Fibroblast of lung (primary cell): ENCODE results near the gene STARD13. TPM values are rescaled to one million over a fixed set of nuclear protein-coding genes. Genes with fewer than 3 reads are reported as not detected.

Source experiments
- DNase-seq, 2 donors: peaks; one replicate each; pipeline versions ENCODE4 v3.0.0 to v3.0.0-alpha.2; 2010; ENCODE audit warnings: low read depth in 2 of 2
- H2AFZ ChIP-seq: 2 replicates; pipeline ENCODE4 v1.5.1; 2012; ENCODE audit warnings: low read length, control low read depth, inconsistent platforms
- H3K27ac ChIP-seq: 2 replicates; pipeline ENCODE4 v1.5.1; 2011; ENCODE audit warnings: low read length, control low read depth; ENCODE audit not compliant: insufficient read depth
- H3K27me3 ChIP-seq: 2 replicates; pipeline ENCODE4 v1.5.1; 2011; ENCODE audit warnings: mild to moderate bottlenecking, low read length; ENCODE audit not compliant: control insufficient read depth, insufficient read depth
- H3K36me3 ChIP-seq: 2 replicates; pipeline ENCODE4 v1.5.1; 2011; ENCODE audit warnings: low read length; ENCODE audit not compliant: control insufficient read depth, insufficient read depth
- H3K4me1 ChIP-seq: 2 replicates; pipeline ENCODE4 v1.5.1; 2011; ENCODE audit warnings: low read length; ENCODE audit not compliant: control insufficient read depth, insufficient read depth; ENCODE audit errors: extremely low read depth
- H3K4me2 ChIP-seq: 2 replicates; pipeline ENCODE4 v1.5.1; 2011; ENCODE audit warnings: low read length, control low read depth; ENCODE audit not compliant: insufficient read depth; ENCODE audit errors: extremely low read depth
- H3K4me3 ChIP-seq, 4 experiments: fragments of 200-600 bp in 1 of 4; sonication (generic) in 1 of 4; replicated peaks in 1 of 4; 2 replicates each; pipeline ENCODE4 v1.5.1; 2011 to 2016; ENCODE audit warnings: low read length in 4 of 4, low read depth in 3 of 4, mild to moderate bottlenecking in 3 of 4, control low read depth in 2 of 4, inconsistent platforms in 1 of 4, mixed read lengths in 1 of 4; ENCODE audit not compliant: insufficient read depth in 1 of 4; ENCODE audit errors: control extremely low read depth in 1 of 4
- H3K79me2 ChIP-seq: 2 replicates; pipeline ENCODE4 v1.5.1; 2012; ENCODE audit warnings: mild to moderate bottlenecking, low read length, inconsistent platforms; ENCODE audit not compliant: control insufficient read depth, insufficient read depth
- H3K9ac ChIP-seq: 2 replicates; pipeline ENCODE4 v1.5.1; 2011; ENCODE audit warnings: mild to moderate bottlenecking, low read length, control low read depth; ENCODE audit not compliant: insufficient read depth
- H3K9me3 ChIP-seq: 2 replicates; pipeline ENCODE4 v1.5.1; 2012; ENCODE audit warnings: low read depth, low read length; ENCODE audit not compliant: control insufficient read depth, insufficient read depth
- H4K20me1 ChIP-seq: 2 replicates; pipeline ENCODE4 v1.5.1; 2011; ENCODE audit warnings: low read length; ENCODE audit not compliant: control insufficient read depth, insufficient read depth; ENCODE audit errors: extremely low read depth
- CTCF ChIP-seq, 2 donors: IDR thresholded peaks in 1 of 2; conservative IDR thresholded peaks in 1 of 2; 1 replicate in 1 of 2; 2 replicates in 1 of 2; pipeline ENCODE4 v1.5.1; 2011 to 2012; ENCODE audit warnings: low read length in 2 of 2, control low read depth in 1 of 2, inconsistent platforms in 1 of 2, low read depth in 1 of 2, mild to moderate bottlenecking in 1 of 2
- EZH2 ChIP-seq: IDR thresholded peaks from 2 replicates; pipeline ENCODE4 v1.5.1; 2012; ENCODE audit warnings: low read length, control low read depth, mild to moderate bottlenecking; ENCODE audit errors: missing control alignments
- polyA plus RNA-seq, 2 donors: library from polyadenylated mRNA; depleted of rRNA in 1 of 2; stranded (reverse) in 1 of 2; unstranded in 1 of 2; fragments of >200 nt; gene quantifications; 2 replicates each; pipeline ENCODE4 v1.2.1, GENCODE V29; 2011 to 2012; ENCODE audit warnings: missing spikeins in 1 of 2
- total RNA-seq: library from RNA; depleted of rRNA; stranded (reverse); fragments of >200 nt; gene quantifications from 2 replicates; pipeline ENCODE4 v1.2.1, GENCODE V29; 2014

The STARD13 gene
- total and polyA plus RNA-seq, 2 donors (not counting 1 experiment from before 2014, with no cell fraction given) = 25.2 to 44.6 TPM

GRCh38 chr13:33184112-33184490 is 101.5 kb downstream of the STARD13 start:
- no peak for TF ChIP-seq CTCF (conservative IDR thresholded peaks at IDR 0.05 in 1 of 2, IDR thresholded peaks at IDR 0.05 in 1 of 2; ENCODE audit: low read depth in 1 of 2, low read length in 2 of 2)
- TF ChIP-seq EZH2 = no peak
- peaks cover 14% of the 10 kb centered on the region for H3K4me1 ChIP-seq
- H3K4me2 ChIP-seq = no peak overlapping the region
- no peaks in the 10 kb centered on the region for H3K36me3 ChIP-seq
- H3K9me3 ChIP-seq = no peaks in the 10 kb centered on the region
- no peak overlapping the region for H3K4me3 ChIP-seq
- H3K27me3 ChIP-seq = no peaks in the 10 kb centered on the region
- DNase-seq = no peak
- H3K79me2 ChIP-seq = peaks cover 75% of the 10 kb centered on the region
- H3K27ac ChIP-seq = peak overlapping the region; percentile 1
- no peaks in the 10 kb centered on the region for H4K20me1 ChIP-seq
- no peak overlapping the region for H3K9ac ChIP-seq
- H2AFZ ChIP-seq = no peak overlapping the region

DNA sequence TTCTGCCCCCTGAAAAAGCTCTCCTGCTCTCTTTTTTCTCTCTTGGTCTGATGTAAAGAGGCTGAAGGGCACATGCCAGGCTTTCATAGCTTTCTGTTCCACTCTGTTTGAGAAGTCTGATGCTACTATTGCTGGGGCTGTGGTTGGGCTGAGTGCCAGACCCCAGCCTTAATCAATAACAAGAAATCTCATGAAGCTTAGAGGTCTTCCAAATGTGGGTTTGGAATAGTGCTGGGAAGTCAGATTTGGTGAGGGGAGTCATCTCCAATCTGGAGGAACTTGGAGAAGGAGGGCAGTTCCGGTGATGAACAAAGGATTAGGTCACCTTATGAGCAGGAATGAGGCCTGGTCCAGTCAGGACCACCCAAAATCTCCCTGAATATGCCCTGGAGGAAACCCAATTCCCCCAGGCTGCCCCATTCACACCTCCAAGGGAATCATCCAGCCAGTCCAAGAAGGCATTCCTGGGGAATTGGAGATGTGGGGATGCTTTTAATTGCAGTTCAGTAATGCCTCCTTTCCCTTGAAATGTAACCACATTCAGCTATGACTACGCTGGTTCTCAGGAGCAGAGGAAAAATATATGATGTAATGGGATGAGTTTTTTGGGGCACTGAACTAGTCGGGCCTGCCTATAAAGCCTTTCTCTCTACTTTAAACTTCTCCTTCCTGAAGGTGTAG is 102.0 kb downstream of the STARD13 start:
- H3K27me3 ChIP-seq = no peaks in the 10 kb centered on the region
- H2AFZ ChIP-seq = no peak overlapping the region
- H4K20me1 ChIP-seq = no peaks in the 10 kb centered on the region
- no peak overlapping the region for H3K9ac ChIP-seq
- H3K4me2 ChIP-seq = no peak overlapping the region
- DNase-seq = peak in 1 of 2 donors; percentile 88
- TF ChIP-seq CTCF (conservative IDR thresholded peaks at IDR 0.05 in 1 of 2, IDR thresholded peaks at IDR 0.05 in 1 of 2; ENCODE audit: low read depth in 1 of 2, low read length in 2 of 2) = no peak
- TF ChIP-seq EZH2 = no peak
- H3K4me3 ChIP-seq = no peak overlapping the region
- peaks cover 75% of the 10 kb centered on the region for H3K79me2 ChIP-seq
- H3K27ac ChIP-seq = peak overlapping the region; percentile 1
- peaks cover 14% of the 10 kb centered on the region for H3K4me1 ChIP-seq
- no peaks in the 10 kb centered on the region for H3K36me3 ChIP-seq
- no peaks in the 10 kb centered on the region for H3K9me3 ChIP-seq

DNA sequence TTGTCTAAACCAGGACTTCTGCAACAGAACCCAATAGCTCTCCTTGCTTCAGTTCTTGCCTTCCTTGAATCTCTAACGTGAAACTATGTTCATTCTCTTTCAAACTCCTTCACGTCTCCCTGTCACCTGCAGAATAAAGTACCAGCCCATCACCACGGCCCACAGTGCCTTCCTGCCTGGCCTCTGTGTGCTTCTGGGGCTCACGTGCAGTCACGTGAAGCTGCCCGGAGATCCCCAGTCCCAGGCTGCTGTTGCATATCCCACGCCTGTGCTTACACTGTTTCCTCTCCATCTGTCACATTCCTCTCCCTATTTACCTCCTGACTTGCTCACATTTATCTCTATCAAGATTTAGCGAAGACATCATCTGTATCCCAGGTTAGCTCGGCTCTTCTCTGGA is 102.8 kb downstream of the STARD13 start:
- TF ChIP-seq EZH2 (no peak), CTCF (conservative IDR thresholded peaks at IDR 0.05 in 1 of 2, IDR thresholded peaks at IDR 0.05 in 1 of 2; ENCODE audit: low read depth in 1 of 2, low read length in 2 of 2) (no peak)
- H3K9me3 ChIP-seq = no peaks in the 10 kb centered on the region
- DNase-seq = no peak
- H3K4me1 ChIP-seq = peaks cover 9% of the 10 kb centered on the region
- no peaks in the 10 kb centered on the region for H3K27me3 ChIP-seq
- H3K9ac ChIP-seq = no peak overlapping the region
- H3K4me2 ChIP-seq = no peak overlapping the region
- no peak overlapping the region for H3K27ac ChIP-seq
- no peaks in the 10 kb centered on the region for H4K20me1 ChIP-seq
- H2AFZ ChIP-seq = no peak overlapping the region
- H3K36me3 ChIP-seq = no peaks in the 10 kb centered on the region
- peaks cover 71% of the 10 kb centered on the region for H3K79me2 ChIP-seq
- H3K4me3 ChIP-seq = no peak overlapping the region
